HG03135 (cell line): ENCODE data around the gene CLIC3.

ENCODE experiments used
- ATAC-seq: cut with Tn5 transposase; IDR thresholded peaks from one replicate; pipeline ENCODE4 v1.9.1; 2021; ENCODE audit warnings: mild to moderate bottlenecking, moderate library complexity; ENCODE audit not compliant: unreplicated experiment

CLIC3 gene

DNA sequence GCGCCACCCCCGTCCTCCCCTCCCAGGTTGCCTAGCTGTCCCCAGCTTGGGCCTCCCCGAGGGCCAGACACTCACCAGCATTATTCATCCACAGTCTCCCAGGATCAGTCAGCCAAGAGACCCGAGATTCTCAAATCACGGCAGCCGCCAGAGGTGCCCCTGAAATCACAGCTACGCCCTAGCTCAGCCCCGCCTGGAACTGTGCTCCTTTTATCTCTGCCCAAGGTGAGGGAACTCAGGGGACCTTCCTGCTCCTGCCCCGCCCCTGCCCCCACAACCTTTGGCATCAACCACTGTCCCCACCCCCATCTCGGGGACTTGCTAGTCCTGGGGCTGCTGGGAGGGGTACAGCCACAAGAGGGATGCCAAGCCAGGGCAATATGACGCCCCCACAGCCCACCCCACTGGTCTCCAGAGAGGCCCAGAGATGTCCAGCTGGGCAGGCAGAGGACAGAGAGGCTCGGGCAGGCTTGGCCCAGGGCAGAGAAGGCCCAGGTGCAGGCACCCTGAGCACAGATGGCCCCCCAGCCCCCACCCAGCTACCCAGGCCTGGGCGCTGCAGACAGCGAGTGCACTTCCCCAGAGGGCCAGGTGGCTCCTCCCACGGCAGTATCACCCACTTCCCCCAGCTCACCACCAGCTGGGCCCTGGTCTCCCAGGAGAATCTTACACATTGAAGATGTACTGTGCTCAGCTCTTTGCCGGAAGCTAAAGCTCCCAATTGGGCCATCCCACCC, 35.7 kb upstream of the CLIC3 start, which contains the start of gene FUT7:
TSS of gene FUT7 (minus strand) at position 185 of the 737 bp plus-strand sequence. CDS start at position 88, 97 bp downstream.
- no peak for ATAC-seq

- no peak for ATAC-seq
These were observed 34.5 kb upstream of the CLIC3 start for GRCh38 chr9:137030538-137031527.

GRCh38 chr9:137030006-137030405, 33.6 kb upstream of the CLIC3 start:
- ATAC-seq, result no peak

GRCh38 chr9:137029058-137029936, 32.9 kb upstream of the CLIC3 start:
- ATAC-seq, result no peak

DNA sequence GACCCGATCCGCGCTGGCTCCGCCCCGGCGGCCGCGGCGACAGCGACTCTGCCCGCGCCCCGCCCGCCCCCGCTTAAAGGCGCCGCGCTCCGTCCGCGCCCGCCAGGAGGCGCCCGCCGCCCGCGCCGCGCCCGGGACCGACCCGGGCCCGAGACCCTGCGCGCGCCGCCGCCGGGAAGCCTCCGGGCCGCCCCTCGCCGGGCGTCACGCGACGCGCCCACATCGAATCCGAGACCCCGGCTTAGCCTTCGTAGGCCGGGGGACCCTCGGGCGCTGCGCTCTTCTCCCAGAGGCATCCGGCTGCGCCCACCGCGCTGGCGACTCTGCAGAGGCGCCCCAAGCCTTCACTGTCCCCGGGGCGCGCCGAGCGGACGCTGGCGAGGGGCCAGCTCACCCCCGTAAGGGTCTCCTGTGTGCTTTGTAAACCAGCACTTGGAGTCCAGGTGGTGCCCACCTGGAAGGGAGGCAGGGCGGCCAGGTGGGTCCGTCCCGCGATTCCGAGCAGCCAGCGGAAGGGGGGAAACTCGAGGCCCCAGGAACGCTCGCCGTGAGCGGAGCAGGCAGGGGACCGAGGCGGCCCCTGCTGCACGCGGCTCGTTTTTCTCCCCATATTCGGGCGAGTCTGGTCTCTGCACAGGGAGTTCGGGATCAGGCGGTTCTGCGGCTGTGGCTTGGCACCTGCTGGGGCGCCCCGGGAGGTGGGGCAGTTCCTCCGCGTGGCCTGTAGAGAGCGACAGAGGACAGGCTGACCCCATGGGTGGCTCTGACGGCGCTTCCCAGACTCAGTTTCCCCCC, 32.1 kb upstream of the CLIC3 start:
- ATAC-seq, result peak; percentile 31

DNA sequence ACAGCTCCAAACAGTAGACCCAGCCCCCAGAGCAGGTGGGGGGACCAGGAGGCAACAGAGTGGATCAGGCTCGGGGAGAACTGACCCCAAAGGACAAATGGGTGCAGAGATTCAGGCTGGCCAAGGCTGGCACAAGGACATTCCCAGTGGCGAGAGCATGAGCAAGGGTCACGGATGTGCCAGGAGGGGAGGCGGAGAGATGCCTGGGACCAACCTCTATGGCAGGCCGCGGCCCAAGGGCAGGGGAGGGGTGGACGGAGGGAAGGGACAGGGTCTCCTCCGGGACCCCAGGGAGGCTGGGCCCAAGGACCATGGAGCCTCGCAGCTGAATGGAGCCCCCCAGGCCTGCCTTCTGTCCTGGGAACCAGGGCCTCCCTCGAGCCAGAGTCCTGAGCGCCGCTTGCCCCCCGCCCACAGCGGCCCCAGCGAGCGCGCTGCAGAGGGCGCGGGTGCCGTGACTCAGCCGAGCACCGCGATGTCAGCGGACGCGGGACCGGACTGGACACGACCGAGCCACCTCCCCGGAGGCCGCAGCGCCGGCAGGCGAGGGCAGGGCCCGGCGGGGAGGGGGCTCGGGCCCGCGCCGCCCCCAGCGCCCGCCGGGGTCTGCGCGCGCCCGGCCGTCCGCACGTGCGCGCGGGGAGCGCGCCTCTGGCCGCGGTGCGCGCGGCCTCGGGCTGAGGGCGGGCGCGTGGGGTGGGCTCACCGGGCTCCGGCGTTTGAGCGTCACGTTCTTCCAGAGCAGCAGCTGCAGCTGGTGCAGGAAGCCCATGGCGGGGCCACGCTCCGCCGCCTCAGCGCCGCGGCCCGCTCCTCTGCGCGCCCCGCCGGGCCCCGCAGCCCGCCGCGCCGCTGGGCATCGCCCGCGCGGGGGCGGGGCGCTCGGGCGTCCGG, 31.2 kb upstream of the CLIC3 start, which contains the start of gene ABCA2:
TSS of gene ABCA2 (minus strand) at position 869 of the 894 bp plus-strand sequence. CDS start at position 772, 97 bp downstream.
- ATAC-seq, result no peak

DNA sequence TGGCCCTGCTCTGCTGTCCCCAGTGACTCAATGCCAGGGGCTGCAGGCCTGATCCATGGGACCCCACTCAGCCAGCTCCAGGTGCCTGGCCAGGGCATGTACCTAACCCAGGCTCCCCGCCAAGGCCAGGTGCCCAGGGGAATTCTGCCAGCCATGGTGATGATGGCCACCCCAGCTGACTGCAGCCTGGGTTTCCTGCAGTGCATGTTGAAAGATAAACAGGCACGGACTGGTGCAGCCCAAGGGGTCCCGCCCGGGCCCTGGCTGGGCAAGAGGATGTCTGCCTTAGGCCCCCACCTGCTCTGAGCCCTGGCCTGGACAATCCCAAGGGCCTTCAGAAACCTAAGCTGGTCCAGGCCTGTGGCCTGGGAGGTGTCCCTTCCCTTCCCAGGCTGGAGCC, 30.5 kb upstream of the CLIC3 start:
- no peak for ATAC-seq

DNA sequence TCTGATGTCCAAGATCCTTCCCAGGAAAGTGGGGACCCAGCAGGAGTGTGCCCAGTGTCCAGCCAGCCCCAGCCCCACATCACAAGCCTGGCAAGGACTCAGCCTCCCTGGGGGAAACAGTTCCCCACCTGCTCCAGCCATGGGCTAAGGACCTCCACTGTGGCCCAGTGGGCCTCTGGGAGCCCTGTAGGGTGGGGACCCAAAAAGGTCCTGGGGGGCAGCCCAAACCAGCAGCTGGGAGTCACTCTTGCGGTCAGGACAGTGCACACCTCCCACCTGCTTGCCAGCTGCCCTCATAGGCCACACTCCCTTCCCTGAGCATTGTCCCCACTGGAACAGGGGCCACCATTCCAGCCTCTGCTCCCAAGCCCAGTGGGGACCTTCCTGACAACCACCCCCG, 30.0 kb upstream of the CLIC3 start:
- no peak for ATAC-seq

DNA sequence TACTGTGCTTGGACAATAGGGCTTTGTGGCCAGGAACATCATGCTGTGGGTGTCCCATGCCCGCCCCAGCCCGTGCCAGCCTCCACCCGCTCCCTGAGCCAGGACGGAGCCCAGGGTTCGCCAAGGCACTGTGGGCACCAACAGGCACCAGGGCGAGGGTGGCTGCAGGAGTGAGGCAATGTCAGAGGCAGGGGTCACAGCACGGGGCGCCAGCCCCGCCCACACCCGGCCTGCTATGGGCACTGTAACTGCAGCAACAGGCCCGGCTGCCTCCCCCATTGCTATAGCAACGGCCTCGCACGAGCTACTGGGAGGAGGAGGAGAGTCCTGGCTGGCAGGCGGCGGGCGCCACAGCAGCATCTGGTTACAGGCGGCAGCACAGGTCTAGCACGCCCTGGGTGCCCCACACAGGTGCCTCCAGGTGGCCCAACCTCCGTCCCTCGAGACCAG, 29.2 kb upstream of the CLIC3 start:
- ATAC-seq, result no peak

- ATAC-seq, result no peak
These were observed 27.2 kb upstream of the CLIC3 start for GRCh38 chr9:137023583-137023991.

GRCh38 chr9:137023157-137023556, 26.8 kb upstream of the CLIC3 start:
- no peak for ATAC-seq

DNA sequence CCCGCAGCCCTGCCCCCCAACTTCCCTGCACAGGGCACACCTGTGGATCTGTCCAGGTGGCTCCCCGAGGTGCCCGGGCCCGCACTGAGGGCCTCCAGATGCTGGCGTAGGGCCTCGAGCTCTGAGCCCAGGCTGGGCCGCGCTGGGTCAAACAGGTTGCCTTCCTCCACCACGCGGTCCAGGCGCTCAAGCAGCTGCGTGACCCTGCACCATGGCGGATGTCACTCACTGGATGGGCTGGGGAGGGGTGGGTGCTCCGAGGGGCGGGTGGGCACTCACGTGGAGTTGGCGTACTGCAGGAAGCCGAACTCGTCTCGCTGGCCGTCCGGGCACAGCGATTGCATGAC, 26.3 kb upstream of the CLIC3 start:
- no peak for ATAC-seq

DNA sequence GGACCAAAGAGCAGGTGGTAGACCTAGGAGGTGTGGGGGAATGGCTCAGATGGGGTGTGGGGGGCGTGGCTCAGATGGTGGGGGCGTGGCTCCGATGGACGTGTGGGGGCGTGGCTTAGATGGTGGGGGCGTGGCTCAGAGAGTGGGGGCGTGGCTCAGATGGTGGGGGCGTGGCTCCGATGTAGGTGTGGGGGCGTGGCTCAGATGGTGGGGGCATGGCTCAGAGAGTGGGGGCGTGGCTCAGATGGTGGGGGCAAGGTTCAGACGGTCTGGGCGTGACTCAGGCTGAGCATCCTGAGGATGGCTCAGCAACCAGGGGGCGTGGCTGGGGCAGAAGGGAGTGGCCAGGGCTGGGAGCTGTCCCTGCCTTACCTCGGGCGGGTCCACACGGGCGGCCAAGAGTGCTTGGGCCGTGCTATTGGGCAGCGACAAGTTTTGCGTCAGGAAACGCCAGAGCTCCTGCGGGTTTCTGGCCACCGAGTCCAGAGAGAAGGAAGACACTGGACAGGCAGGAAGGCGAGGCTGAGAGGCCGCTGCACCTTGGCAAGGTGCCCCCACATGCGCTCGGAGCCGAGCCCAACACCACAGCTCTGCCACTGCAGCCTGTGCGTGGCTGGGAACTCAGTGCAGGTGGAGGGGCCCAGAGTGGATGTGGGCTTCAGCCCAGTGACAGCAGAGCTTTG, 25.8 kb upstream of the CLIC3 start:
- no peak for ATAC-seq

GRCh38 chr9:137021568-137021978, 25.2 kb upstream of the CLIC3 start:
- ATAC-seq, result no peak

DNA sequence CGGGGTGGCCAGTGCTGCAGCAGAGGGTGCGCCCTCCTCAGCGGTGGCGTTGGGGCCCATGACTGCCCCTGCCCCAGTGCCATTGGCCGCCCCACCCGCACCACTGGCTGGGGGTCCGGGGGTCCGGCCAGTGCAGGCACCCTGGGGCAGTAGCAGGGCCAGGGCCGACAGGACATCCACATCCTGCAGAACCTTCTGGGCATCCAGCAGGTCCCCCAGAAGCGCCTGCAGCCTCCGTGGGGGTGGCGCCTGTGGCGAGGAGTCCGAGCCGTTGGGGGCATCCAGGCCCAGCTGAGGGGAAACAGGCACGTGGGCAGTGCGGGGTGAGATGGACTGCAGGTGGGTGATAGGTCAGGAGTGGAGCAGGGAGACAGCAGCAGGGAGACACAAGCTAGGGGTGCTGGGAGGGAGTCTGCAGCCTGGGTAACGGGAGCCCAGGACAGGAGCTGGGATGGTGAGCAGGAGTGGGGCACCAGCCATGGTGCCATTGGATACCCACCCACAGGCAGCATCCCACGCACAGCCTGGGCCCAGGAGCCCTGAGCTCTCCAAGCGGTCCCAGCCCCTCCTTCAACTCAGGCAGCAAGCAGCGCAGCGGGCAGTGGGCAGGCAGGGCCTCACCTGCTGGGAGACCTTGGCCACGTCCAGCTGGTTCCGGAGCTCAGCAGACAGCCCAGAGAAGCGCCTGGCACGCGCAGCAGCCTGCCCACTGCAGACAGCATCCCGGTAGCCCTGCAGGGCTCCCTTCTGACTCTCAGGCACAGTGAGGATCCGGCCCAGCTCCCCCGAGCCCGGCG, 24.6 kb upstream of the CLIC3 start:
- ATAC-seq, result no peak

DNA sequence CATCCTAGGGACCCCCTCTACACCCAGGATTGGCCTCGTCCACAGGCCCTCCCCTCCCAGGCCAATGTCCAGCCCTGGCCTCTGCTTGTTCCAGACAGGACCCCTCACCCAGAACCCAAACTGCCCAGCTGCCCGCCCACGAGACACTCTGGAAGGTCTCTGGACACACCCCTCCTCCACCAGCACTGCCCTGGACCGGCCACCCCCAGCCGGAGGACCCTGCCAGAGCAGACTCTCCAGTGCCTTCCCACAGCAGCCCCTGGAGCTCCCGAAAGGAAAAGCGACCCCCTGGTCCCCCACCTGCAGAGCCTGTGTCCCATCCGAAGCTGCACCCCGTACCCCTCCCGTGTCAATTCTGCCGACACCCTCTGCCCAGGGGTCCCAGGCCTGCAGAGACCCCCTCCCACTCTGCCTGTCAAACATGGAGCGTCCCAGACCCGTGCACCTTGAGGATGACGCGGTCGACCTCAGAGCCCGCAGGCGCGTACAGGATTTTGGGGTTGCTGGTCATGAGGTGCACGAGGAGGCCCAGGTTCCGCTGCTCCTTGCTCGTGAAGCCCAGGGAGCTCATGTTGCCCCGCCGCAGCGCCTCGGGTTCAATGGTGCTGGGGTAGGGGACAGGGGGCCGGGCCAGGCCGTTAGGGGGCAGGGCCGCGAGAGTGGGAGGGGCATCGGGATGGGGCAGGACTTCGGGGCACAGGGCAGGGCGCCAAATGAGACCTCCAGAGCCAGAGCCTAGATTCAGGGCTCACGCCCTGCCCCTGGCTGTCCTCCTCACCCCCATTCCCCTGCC, 23.7 kb upstream of the CLIC3 start:
- no peak for ATAC-seq
